SK-N-SH (cell line): ENCODE measurements around the gene IL21R. TPM values are rescaled to one million over a fixed set of nuclear protein-coding genes. Genes with fewer than 3 reads are reported as not detected.

Experiments
- CTCF ChIA-PET: fragments of 300-600, 350-600 bp; formaldehyde crosslinking; extraction: SDS; loops from one replicate; lab custom pipeline; 2021; lab: Yijun Ruan, JAX
- POLR2A ChIA-PET: fragments of 350-600 bp; sonication (Branson Sonifier 250); formaldehyde crosslinking; extraction: SDS; loops from one replicate; lab custom pipeline; 2020; ENCODE audit warnings: antibody characterized with exemption, inconsistent platforms; lab: Yijun Ruan, JAX
- DNase-seq: peaks from one replicate; pipeline ENCODE4 v3.0.0; 2012
- H2AFZ ChIP-seq: fragments of 200-600 bp; sonication (generic); 2 replicates; pipeline ENCODE4 v1.8.1; 2016; ENCODE audit warnings: antibody characterized with exemption, mild to moderate bottlenecking, low read depth
- H3F3A ChIP-seq: fragments of 200-600 bp; sonication (generic); replicated peaks from 2 replicates; pipeline ENCODE3; 2016; ENCODE audit warnings: antibody characterized with exemption, mild to moderate bottlenecking; ENCODE audit not compliant: insufficient read depth
- H3K27ac ChIP-seq, 2 experiments: fragments of 200-500 bp in 1 of 2; fragments of 200-600 bp in 1 of 2; sonication (Bioruptor generic) in 1 of 2; sonication (generic), shearing (Covaris generic) in 1 of 2; 2 replicates each; pipeline versions ENCODE4 v1.5.1 to v1.6.1; 2014 to 2016; ENCODE audit warnings: low read depth in 2 of 2, inconsistent platforms in 1 of 2, low read length in 1 of 2, mild to moderate bottlenecking in 1 of 2, mixed read lengths in 1 of 2
- H3K27me3 ChIP-seq: fragments of 200-600 bp; sonication (generic), shearing (Covaris generic); 2 replicates; pipeline ENCODE4 v1.6.1; 2016; ENCODE audit warnings: mixed run types; ENCODE audit not compliant: insufficient read depth
- H3K36me3 ChIP-seq, 2 experiments: fragments of 200-500 bp in 1 of 2; fragments of 200-600 bp in 1 of 2; sonication (Bioruptor generic) in 1 of 2; sonication (generic) in 1 of 2; replicated peaks in 1 of 2; 2 replicates each; pipeline versions ENCODE3 to v1.5.1; 2014 to 2016; ENCODE audit warnings: low read length in 1 of 2, mild to moderate bottlenecking in 1 of 2; ENCODE audit not compliant: insufficient read depth in 2 of 2, control insufficient read depth in 1 of 2
- H3K4me1 ChIP-seq, 2 experiments: fragments of 200-500 bp in 1 of 2; fragments of 200-600 bp in 1 of 2; sonication (Bioruptor generic) in 1 of 2; sonication (generic), shearing (Covaris generic) in 1 of 2; 2 replicates each; pipeline versions ENCODE4 v1.5.1 to v1.6.1; 2014 to 2016; ENCODE audit warnings: low read depth in 1 of 2, low read length in 1 of 2, mixed run types in 1 of 2; ENCODE audit not compliant: insufficient read depth in 2 of 2, control insufficient read depth in 1 of 2
- H3K4me2 ChIP-seq: fragments of 200-600 bp; sonication (generic), shearing (Covaris generic); 2 replicates; pipeline ENCODE4 v1.6.1; 2017; ENCODE audit warnings: mixed run types
- H3K4me3 ChIP-seq, 2 experiments: fragments of 200-500 bp in 1 of 2; fragments of 200-600 bp in 1 of 2; sonication (Bioruptor generic) in 1 of 2; sonication (generic), shearing (Covaris generic) in 1 of 2; 2 replicates each; pipeline versions ENCODE4 v1.5.1 to v1.8.1; 2014 to 2016; ENCODE audit warnings: low read depth in 2 of 2, inconsistent platforms in 1 of 2, low read length in 1 of 2, mild to moderate bottlenecking in 1 of 2, mixed read lengths in 1 of 2, moderate library complexity in 1 of 2
- H3K79me2 ChIP-seq: fragments of 200-600 bp; sonication (generic); 2 replicates; pipeline ENCODE4 v1.8.1; 2017; ENCODE audit warnings: mild to moderate bottlenecking; ENCODE audit not compliant: insufficient read depth
- H3K9ac ChIP-seq: fragments of 200-600 bp; sonication (generic); 2 replicates; pipeline ENCODE4 v1.6.1; 2017; ENCODE audit warnings: mixed run types
- H3K9me2 ChIP-seq: fragments of 200-600 bp; sonication (generic); 2 replicates; pipeline ENCODE4 v1.6.1; 2017; ENCODE audit warnings: mixed run types
- H3K9me3 ChIP-seq: fragments of 200-600 bp; sonication (generic); 2 replicates; pipeline ENCODE4 v1.6.1; 2017; ENCODE audit warnings: mixed run types, mild to moderate bottlenecking, moderate library complexity
- H4K20me1 ChIP-seq: fragments of 200-600 bp; sonication (generic); 2 replicates; pipeline ENCODE4 v1.6.1; 2017; ENCODE audit warnings: mild to moderate bottlenecking, mixed run types; ENCODE audit not compliant: insufficient read depth
- CHD2 ChIP-seq: fragments of 150-350 bp; IDR thresholded peaks from 2 replicates; pipeline ENCODE4 v1.6.1; 2018; ENCODE audit warnings: low read length; ENCODE audit not compliant: partially characterized antibody
- CTCF ChIP-seq: fragments of 200-600 bp; sonication (generic); IDR thresholded peaks from 2 replicates; pipeline ENCODE4 v1.6.1; 2017; ENCODE audit warnings: antibody characterized with exemption, mild to moderate bottlenecking, moderate library complexity
- ELF1 ChIP-seq: IDR thresholded peaks from 2 replicates; pipeline ENCODE4 v1.4.0; 2012
- EP300 ChIP-seq, 2 experiments: IDR thresholded peaks; 2 replicates each; pipeline versions ENCODE4 v1.4.0 to v1.6.1; 2012; ENCODE audit warnings: borderline replicate concordance in 1 of 2, low read depth in 1 of 2, low read length in 1 of 2
- EZH2phosphoT487 ChIP-seq: fragments of 200-600 bp; sonication (generic); IDR thresholded peaks from 2 replicates; pipeline ENCODE4 v1.6.1; 2017; ENCODE audit warnings: low read depth, mixed run types, mild to moderate bottlenecking, antibody characterized with exemption, moderate library complexity, borderline replicate concordance
- FOSL2 ChIP-seq: IDR thresholded peaks from 2 replicates; pipeline ENCODE4 v1.4.0; 2012; ENCODE audit warnings: low read depth, mild to moderate bottlenecking, moderate library complexity, borderline replicate concordance
- FOXJ3 ChIP-seq: sonication (generic); formaldehyde crosslinking; IDR thresholded peaks from 2 replicates; pipeline ENCODE4 v1.5.1; 2020; ENCODE audit warnings: mild to moderate bottlenecking, missing genetic modification reagents
- FOXM1 ChIP-seq: IDR thresholded peaks from 2 replicates; pipeline ENCODE4 v1.4.0; 2012; ENCODE audit warnings: low read depth, mild to moderate bottlenecking
- GATA2 ChIP-seq: sonication (generic); formaldehyde crosslinking; IDR thresholded peaks from 2 replicates; pipeline ENCODE4 v1.5.0; 2020; ENCODE audit warnings: mild to moderate bottlenecking, missing genetic modification reagents
- IRF3 ChIP-seq: fragments of 150-350 bp; IDR thresholded peaks from 2 replicates; pipeline ENCODE4 v1.6.1; 2016; ENCODE audit warnings: mild to moderate bottlenecking, low read depth, low read length
- JUND ChIP-seq: IDR thresholded peaks from 2 replicates; pipeline ENCODE4 v1.4.0; 2012
- MEF2A ChIP-seq: IDR thresholded peaks from 2 replicates; pipeline ENCODE4 v1.4.0; 2012; ENCODE audit warnings: low read depth, borderline replicate concordance
- MXI1 ChIP-seq: IDR thresholded peaks from 2 replicates; pipeline ENCODE4 v1.6.1; 2012; ENCODE audit warnings: mild to moderate bottlenecking, low read depth, low read length, improper control_type of control experiment
- NFIC ChIP-seq: IDR thresholded peaks from 2 replicates; pipeline ENCODE4 v1.4.0; 2012; ENCODE audit warnings: borderline replicate concordance
- POLR2AphosphoS5 ChIP-seq: IDR thresholded peaks from 2 replicates; pipeline ENCODE4 v1.6.1; 2012; ENCODE audit warnings: low read depth, low read length
- REST ChIP-seq: IDR thresholded peaks from 2 replicates; pipeline ENCODE4 v1.6.1; 2012; ENCODE audit warnings: mild to moderate bottlenecking, low read depth, low read length, moderate library complexity
- SMC3 ChIP-seq: IDR thresholded peaks from 2 replicates; pipeline ENCODE4 v1.6.1; 2012; ENCODE audit warnings: low read depth, low read length, improper control_type of control experiment
- TEAD4 ChIP-seq: IDR thresholded peaks from 2 replicates; pipeline ENCODE4 v1.4.0; 2012; ENCODE audit warnings: mild to moderate bottlenecking, borderline replicate concordance; ENCODE audit not compliant: insufficient read depth
- USF1 ChIP-seq: IDR thresholded peaks from 2 replicates; pipeline ENCODE4 v1.4.0; 2012; ENCODE audit warnings: low read depth, borderline replicate concordance
- USF2 ChIP-seq: fragments of 150-350 bp; IDR thresholded peaks from 2 replicates; pipeline ENCODE4 v1.6.1; 2017; ENCODE audit warnings: antibody characterized with exemption, low read length, low read depth, borderline replicate concordance
- WGBS: methylation state at CpG from one replicate; pipeline ENCODE4 v1.1.6; 2017; ENCODE audit warnings: low lambda C conversion rate; 5-methylcytosine and 5-hydroxymethylcytosine counted together
- polyA plus RNA-seq, 3 experiments: library from polyadenylated mRNA; depleted of rRNA; stranded (reverse); fragments of >200 nt; gene quantifications; 2 replicates each; pipeline ENCODE4 v1.2.3, GENCODE V29; 2012

The IL21R gene
- polyA plus RNA-seq, 1 of the 3 experiments (the other 2 are of a cell fraction): 0.13 TPM

GRCh38 chr16:27486344-27486743 lies 84.4 kb downstream of the IL21R start:
- Histone ChIP-seq H3K27me3 (no peaks in the 10 kb centered on the region), H3K9ac (no peak overlapping the region), H3K9me3 (no peaks in the 10 kb centered on the region), H3K4me1 (no peaks in the 10 kb centered on the region), H3K36me3 (peaks cover 64 to 95% of the 10 kb centered on the region in 2 experiments), H4K20me1 (no peaks in the 10 kb centered on the region), H3K79me2 (no peaks in the 10 kb centered on the region), H3K4me2 (no peak overlapping the region), H3K9me2 (no peaks in the 10 kb centered on the region), H3F3A (no peaks in the 10 kb centered on the region), H2AFZ (no peak overlapping the region), H3K4me3 (no peak overlapping the region), H3K27ac (no peak overlapping the region)
- WGBS: 94% methylated on average over 8 of the region's 8 CpGs
- ChIA-PET CTCF (interaction anchor here (1.6 kb wide), 1 partner anchor 29 kb away, joined by 5 read pairs; no protein-coding TSS in a partner anchor), POLR2A (no interaction called here)
- DNase-seq: no peak
- TF ChIP-seq EP300 (IDR thresholded peaks at IDR 0.05; ENCODE audit: borderline replicate concordance in 1 of 2, low read depth in 1 of 2, low read length in 1 of 2): no peak
- TF ChIP-seq ELF1: no peak
- TF ChIP-seq NFIC: no peak

- Histone ChIP-seq H3F3A (no peaks in the 10 kb centered on the region), H3K27ac (no peak overlapping the region), H3K4me3 (no peak overlapping the region), H2AFZ (no peak overlapping the region), H3K9me3 (no peaks in the 10 kb centered on the region), H3K4me1 (no peaks in the 10 kb centered on the region), H3K4me2 (no peak overlapping the region), H3K27me3 (no peaks in the 10 kb centered on the region), H3K9me2 (no peaks in the 10 kb centered on the region), H4K20me1 (no peaks in the 10 kb centered on the region), H3K79me2 (no peaks in the 10 kb centered on the region), H3K9ac (no peak overlapping the region), H3K36me3 (peaks cover 64 to 96% of the 10 kb centered on the region in 2 experiments)
- 94% methylated on average over 3 of the region's 3 CpGs for WGBS
- ChIA-PET CTCF (no interaction called here), POLR2A (no interaction called here)
- DNase-seq: no peak
- TF ChIP-seq EZH2phosphoT487 (no peak), USF2 (no peak), REST (no peak), JUND (no peak), SMC3 (no peak), ELF1 (no peak), FOSL2 (no peak), MEF2A (no peak), EP300 (IDR thresholded peaks at IDR 0.05; ENCODE audit: borderline replicate concordance in 1 of 2, low read depth in 1 of 2, low read length in 1 of 2) (no peak), CTCF (no peak), GATA2 (CRISPR knock-in tag) (no peak), FOXJ3 (no peak), USF1 (no peak), POLR2AphosphoS5 (no peak), FOXM1 (no peak), CHD2 (no peak), MXI1 (no peak), TEAD4 (no peak), IRF3 (no peak)
These were observed 84.8 kb downstream of the IL21R start for GRCh38 chr16:27486760-27487159.
